Ovary (tissue), 3 donors: Measurements from ENCODE around the gene CYP4F3.

Source experiments
- POLR2A ChIP-seq: fragments of 450-650 bp; IDR thresholded peaks from one replicate; pipeline ENCODE4 v1.6.1; 2017; ENCODE audit warnings: antibody characterized with exemption, mild to moderate bottlenecking, moderate library complexity
- TF ChIP-seq, protein P1 (sequence below), 3 donors: fragments of 450-650 bp in 2 of 3; fragments of 200-600 bp in 1 of 3; IDR thresholded peaks; one replicate each; pipeline versions ENCODE4 v1.5.1 to v1.8.0; 2016 to 2022; ENCODE audit warnings: antibody characterized with exemption in 3 of 3, mild to moderate bottlenecking in 1 of 3
- donor health status: DM: no; HTN: no; CAD: no.

DNA sequence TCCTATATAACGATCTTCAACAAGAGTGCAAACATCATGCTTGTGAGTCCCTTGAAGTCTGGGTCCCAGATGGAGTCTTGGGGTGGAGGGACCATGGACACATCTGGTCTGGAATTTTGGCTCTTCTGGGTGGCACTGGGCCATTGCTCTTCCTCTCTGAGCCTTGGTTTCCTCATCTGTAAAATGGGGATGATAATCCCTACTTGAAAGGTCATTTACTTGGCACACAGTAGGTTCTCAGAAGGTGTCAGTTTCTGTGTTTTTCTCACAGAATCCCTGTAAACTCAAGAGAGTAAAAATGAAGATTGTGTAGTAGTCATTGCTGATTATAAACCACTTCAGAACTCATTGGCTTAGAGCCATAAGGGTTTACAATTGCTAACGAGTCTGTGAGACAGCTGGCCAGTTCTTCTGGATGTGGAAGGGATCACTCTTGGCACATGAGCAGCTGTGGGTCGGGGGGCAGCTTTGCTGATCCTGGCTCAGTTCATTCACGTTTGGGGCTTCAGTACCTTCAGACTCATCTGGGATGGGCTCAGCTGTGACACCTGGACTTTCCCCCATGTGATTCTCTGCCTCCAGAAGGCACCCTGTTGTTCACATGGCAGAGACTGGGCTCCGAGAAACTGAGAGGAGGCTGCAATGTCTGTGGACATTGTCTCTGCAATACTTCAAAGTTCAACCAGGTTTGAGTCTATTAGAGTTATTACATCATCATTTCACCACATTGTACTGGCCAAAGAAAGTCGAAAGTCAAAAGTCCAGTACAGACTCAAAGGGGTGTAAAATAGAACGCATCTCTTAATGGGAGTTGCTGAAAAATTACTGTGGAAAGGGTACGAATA lies 40.0 kb downstream of the CYP4F3 start:
- TF ChIP-seq, protein P1, sequence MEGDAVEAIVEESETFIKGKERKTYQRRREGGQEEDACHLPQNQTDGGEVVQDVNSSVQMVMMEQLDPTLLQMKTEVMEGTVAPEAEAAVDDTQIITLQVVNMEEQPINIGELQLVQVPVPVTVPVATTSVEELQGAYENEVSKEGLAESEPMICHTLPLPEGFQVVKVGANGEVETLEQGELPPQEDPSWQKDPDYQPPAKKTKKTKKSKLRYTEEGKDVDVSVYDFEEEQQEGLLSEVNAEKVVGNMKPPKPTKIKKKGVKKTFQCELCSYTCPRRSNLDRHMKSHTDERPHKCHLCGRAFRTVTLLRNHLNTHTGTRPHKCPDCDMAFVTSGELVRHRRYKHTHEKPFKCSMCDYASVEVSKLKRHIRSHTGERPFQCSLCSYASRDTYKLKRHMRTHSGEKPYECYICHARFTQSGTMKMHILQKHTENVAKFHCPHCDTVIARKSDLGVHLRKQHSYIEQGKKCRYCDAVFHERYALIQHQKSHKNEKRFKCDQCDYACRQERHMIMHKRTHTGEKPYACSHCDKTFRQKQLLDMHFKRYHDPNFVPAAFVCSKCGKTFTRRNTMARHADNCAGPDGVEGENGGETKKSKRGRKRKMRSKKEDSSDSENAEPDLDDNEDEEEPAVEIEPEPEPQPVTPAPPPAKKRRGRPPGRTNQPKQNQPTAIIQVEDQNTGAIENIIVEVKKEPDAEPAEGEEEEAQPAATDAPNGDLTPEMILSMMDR (IDR thresholded peaks at IDR 0.05) = no peak
- TF ChIP-seq POLR2A = no peak
